PFSK-1 (cell line): ENCODE measurements around the gene PEX6. TPM values are rescaled to one million over a fixed set of nuclear protein-coding genes. Genes with fewer than 3 reads are reported as not detected.

ENCODE experiments used
- FOXP2 ChIP-seq: optimal IDR thresholded peaks from 2 replicates; pipeline ENCODE3; 2011; ENCODE audit warnings: borderline replicate concordance, control low read depth, inconsistent platforms; ENCODE audit not compliant: insufficient read depth; ENCODE audit errors: extremely low read length, extremely low read depth
- POLR2AphosphoS5 ChIP-seq: IDR thresholded peaks from 2 replicates; pipeline ENCODE4 v1.6.1; 2012; ENCODE audit warnings: low read depth, mild to moderate bottlenecking, control low read depth, low read length, moderate library complexity
- SIN3A ChIP-seq: IDR thresholded peaks from 2 replicates; pipeline ENCODE4 v1.6.1; 2012; ENCODE audit warnings: mild to moderate bottlenecking, low read length, moderate library complexity, borderline replicate concordance; ENCODE audit not compliant: insufficient read depth
- TAF1 ChIP-seq: IDR thresholded peaks from 2 replicates; pipeline ENCODE4 v1.6.1; 2012; ENCODE audit warnings: low read length, control low read depth, borderline replicate concordance; ENCODE audit not compliant: insufficient read depth
- polyA plus RNA-seq: library from polyadenylated mRNA; unstranded; fragments of >200 nt; gene quantifications from one replicate; pipeline ENCODE4 v1.2.1, GENCODE V29; 2012; ENCODE audit warnings: low read depth, missing spikeins; ENCODE audit not compliant: insufficient read length
- TF ChIP-seq, protein P1 (sequence below), 2 experiments: IDR thresholded peaks; 2 replicates each; pipeline versions ENCODE4 v1.6.1 to v1.8.0; 2011 to 2012; ENCODE audit warnings: low read depth in 2 of 2, low read length in 2 of 2, control low read depth in 1 of 2, inconsistent platforms in 1 of 2, mild to moderate bottlenecking in 1 of 2, moderate library complexity in 1 of 2; ENCODE audit not compliant: insufficient read depth in 1 of 2

PEX6 gene, protein sequence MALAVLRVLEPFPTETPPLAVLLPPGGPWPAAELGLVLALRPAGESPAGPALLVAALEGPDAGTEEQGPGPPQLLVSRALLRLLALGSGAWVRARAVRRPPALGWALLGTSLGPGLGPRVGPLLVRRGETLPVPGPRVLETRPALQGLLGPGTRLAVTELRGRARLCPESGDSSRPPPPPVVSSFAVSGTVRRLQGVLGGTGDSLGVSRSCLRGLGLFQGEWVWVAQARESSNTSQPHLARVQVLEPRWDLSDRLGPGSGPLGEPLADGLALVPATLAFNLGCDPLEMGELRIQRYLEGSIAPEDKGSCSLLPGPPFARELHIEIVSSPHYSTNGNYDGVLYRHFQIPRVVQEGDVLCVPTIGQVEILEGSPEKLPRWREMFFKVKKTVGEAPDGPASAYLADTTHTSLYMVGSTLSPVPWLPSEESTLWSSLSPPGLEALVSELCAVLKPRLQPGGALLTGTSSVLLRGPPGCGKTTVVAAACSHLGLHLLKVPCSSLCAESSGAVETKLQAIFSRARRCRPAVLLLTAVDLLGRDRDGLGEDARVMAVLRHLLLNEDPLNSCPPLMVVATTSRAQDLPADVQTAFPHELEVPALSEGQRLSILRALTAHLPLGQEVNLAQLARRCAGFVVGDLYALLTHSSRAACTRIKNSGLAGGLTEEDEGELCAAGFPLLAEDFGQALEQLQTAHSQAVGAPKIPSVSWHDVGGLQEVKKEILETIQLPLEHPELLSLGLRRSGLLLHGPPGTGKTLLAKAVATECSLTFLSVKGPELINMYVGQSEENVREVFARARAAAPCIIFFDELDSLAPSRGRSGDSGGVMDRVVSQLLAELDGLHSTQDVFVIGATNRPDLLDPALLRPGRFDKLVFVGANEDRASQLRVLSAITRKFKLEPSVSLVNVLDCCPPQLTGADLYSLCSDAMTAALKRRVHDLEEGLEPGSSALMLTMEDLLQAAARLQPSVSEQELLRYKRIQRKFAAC
- polyA plus RNA-seq, result 30.9 TPM

DNA sequence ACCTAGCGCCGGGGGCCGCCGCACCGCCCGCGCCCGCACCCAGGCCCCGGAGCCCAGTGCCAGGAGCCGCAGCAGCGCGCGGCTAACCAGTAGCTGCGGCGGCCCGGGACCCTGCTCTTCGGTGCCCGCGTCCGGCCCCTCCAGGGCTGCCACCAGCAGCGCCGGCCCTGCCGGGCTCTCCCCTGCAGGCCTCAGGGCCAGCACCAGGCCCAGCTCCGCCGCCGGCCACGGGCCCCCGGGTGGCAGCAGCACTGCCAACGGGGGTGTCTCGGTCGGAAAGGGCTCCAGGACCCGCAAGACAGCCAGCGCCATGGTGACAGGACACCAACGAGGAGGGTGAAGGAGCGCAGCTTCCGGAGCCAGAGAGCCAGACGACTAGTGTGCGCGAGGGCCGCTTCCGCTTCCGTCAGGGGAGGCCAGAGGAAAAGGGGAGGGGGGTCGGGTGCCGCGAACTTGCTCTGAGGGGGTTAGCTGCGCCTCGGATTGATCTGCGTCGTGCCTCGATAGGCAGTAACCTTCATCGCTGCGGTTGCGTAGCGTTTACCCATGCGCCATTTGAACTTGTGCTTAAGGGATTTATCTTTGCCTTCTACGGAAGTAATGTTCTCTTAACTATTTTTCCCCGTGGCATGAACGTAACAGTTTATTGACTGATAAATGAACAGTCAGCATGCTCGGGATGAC is at the start of gene PEX6:
TSS of gene PEX6 (minus strand) at position 343 of the 684 bp plus-strand sequence. CDS start at position 312, 31 bp downstream.
- TF ChIP-seq FOXP2 (peak; percentile 39), TAF1 (peak; percentile 94), SIN3A (peak; percentile 68; the same call in 1 of the 2 replicates), POLR2AphosphoS5 (peak; percentile 94)
- TF ChIP-seq, protein P1, sequence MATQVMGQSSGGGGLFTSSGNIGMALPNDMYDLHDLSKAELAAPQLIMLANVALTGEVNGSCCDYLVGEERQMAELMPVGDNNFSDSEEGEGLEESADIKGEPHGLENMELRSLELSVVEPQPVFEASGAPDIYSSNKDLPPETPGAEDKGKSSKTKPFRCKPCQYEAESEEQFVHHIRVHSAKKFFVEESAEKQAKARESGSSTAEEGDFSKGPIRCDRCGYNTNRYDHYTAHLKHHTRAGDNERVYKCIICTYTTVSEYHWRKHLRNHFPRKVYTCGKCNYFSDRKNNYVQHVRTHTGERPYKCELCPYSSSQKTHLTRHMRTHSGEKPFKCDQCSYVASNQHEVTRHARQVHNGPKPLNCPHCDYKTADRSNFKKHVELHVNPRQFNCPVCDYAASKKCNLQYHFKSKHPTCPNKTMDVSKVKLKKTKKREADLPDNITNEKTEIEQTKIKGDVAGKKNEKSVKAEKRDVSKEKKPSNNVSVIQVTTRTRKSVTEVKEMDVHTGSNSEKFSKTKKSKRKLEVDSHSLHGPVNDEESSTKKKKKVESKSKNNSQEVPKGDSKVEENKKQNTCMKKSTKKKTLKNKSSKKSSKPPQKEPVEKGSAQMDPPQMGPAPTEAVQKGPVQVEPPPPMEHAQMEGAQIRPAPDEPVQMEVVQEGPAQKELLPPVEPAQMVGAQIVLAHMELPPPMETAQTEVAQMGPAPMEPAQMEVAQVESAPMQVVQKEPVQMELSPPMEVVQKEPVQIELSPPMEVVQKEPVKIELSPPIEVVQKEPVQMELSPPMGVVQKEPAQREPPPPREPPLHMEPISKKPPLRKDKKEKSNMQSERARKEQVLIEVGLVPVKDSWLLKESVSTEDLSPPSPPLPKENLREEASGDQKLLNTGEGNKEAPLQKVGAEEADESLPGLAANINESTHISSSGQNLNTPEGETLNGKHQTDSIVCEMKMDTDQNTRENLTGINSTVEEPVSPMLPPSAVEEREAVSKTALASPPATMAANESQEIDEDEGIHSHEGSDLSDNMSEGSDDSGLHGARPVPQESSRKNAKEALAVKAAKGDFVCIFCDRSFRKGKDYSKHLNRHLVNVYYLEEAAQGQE (IDR thresholded peaks at IDR 0.05; ENCODE audit: insufficient read depth in 1 of 2, low read depth in 2 of 2, low read length in 2 of 2), result peak; percentile 10 to 39; a peak in 1 of 4 replicates

DNA sequence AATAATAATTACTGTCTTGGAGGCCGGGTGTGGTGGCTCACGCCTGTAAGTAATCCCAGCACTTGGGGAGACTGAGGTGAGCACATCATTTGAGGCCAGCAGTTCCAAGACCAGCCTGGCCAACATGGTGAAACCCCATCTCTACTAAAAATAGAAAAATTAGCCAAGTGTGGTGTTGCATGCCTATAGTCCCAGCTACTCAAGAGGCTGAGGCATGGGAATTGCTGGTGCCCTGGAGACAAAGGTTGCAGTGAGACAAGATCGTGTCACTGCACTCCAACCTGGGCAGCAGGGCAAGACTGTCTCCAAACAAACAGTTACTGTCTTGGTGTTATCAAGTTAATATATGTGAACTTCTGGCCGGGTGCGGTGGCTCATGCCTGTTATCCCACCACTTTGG is 47.4 kb upstream of the PEX6 start:
- no peak for TF ChIP-seq SIN3A
- no peak for TF ChIP-seq POLR2AphosphoS5
- no peak for TF ChIP-seq TAF1
- no peak for TF ChIP-seq FOXP2
- TF ChIP-seq, protein P1 (IDR thresholded peaks at IDR 0.05; ENCODE audit: insufficient read depth in 1 of 2, low read depth in 2 of 2, low read length in 2 of 2), result no peak

DNA sequence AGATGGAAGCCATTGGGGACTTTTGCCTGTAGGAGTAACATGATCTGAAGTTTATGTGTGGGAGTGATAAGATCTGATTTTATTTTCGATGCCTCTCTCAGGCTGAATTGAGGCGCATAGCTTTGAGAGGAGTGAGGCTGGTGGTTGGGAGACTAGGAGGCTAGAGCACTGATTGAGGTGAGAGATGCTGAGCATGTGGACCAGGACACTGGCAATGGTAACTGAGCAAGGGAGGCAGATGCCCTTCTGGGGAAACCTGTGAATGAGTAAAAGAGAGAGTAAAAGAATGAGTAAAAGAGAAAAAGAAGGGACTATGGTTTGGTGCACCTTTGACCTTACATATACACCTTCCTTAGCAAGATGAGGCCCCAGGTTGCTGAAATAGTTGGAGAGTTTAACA is 45.5 kb upstream of the PEX6 start:
- TF ChIP-seq SIN3A (no peak), FOXP2 (no peak)

DNA sequence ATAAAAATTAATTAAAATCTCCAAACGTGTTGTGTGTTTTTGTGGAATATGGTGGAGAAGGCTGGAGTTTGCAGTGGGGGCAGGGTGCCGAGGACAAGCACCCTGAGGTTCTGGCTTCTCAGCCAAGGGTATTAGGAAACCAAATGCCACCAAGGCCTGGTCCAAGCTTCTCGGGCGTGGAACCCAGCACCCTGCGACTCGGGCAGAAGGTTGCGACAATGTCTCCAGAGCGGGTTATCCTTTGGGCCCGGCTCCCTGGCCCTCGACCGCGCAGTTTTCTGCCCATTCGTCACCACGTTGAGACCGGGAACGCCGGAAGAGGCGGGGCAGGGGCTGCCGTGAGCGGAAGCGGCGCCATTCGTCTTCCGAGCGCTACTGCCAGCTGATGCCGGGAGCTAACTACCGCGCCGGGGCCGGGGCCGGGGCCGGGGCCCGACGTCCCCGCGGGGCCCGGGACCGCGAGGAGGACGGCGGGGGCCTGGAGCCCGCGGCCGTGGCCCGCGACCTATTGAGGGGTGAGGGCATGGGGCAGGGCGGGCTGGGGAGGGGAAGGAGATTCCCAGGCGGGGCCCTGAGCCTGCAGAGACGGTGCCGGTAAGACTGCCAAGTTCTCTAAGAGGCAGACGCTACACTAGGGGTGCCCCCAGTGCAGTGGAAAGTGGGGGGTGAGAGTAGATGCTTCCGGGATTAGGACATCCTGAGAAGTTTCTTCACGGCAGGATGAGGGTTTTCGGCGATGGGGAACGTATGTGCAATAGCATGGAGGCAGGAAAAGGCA is 42.5 kb upstream of the PEX6 start, which contains the start of gene RRP36:
TSS of gene RRP36 (plus strand) at position 354 of the 778 bp plus-strand sequence. CDS start at position 386, 32 bp downstream.
- TF ChIP-seq FOXP2, result peak; percentile 56
- peak; percentile 84 for TF ChIP-seq POLR2AphosphoS5
- TF ChIP-seq TAF1, result peak; percentile 89; the same call in 1 of the 2 replicates
- TF ChIP-seq, protein P1 (IDR thresholded peaks at IDR 0.05; ENCODE audit: insufficient read depth in 1 of 2, low read depth in 2 of 2, low read length in 2 of 2), result peak in 1 of 2 experiments; percentile 37; a peak in 1 of 4 replicates
- peak; percentile 35; the same call in 1 of the 2 replicates for TF ChIP-seq SIN3A
